GM23248 (cell line): ENCODE results near the gene XKR7. TPM values are rescaled to one million over a fixed set of nuclear protein-coding genes. Genes with fewer than 3 reads are reported as not detected.

Experiments
- DNase-seq: peaks from one replicate; pipeline ENCODE4 v3.0.0-alpha.2; 2015
- H2AFZ ChIP-seq: fragments of 200-600 bp; sonication (generic); 2 replicates; pipeline ENCODE4 v1.6.1; 2016; ENCODE audit warnings: antibody characterized with exemption
- H3F3A ChIP-seq: fragments of 200-600 bp; sonication (generic); 2 replicates; pipeline ENCODE4 v1.6.1; 2016; ENCODE audit warnings: mild to moderate bottlenecking, antibody characterized with exemption, mixed run types; ENCODE audit not compliant: insufficient read depth
- H3K27ac ChIP-seq: fragments of 200-600 bp; sonication (generic); 2 replicates; pipeline ENCODE4 v1.5.1; 2016; ENCODE audit warnings: mild to moderate bottlenecking
- H3K27me3 ChIP-seq: fragments of 200-600 bp; sonication (generic); replicated peaks from 2 replicates; pipeline ENCODE4 v1.6.1; 2016; ENCODE audit warnings: mild to moderate bottlenecking; ENCODE audit not compliant: insufficient read depth
- H3K36me3 ChIP-seq: fragments of 200-600 bp; sonication (generic); 2 replicates; pipeline ENCODE4 v1.6.1; 2016; ENCODE audit warnings: low read depth, mild to moderate bottlenecking
- H3K4me1 ChIP-seq: fragments of 200-600 bp; sonication (generic); 2 replicates; pipeline ENCODE4 v1.6.1; 2016; ENCODE audit warnings: mild to moderate bottlenecking; ENCODE audit not compliant: insufficient read depth
- H3K4me2 ChIP-seq: fragments of 200-600 bp; sonication (generic); one replicate; pipeline ENCODE4 v1.6.1; 2016; ENCODE audit warnings: mild to moderate bottlenecking; ENCODE audit not compliant: unreplicated experiment
- H3K4me3 ChIP-seq: fragments of 200-600 bp; sonication (generic); 2 replicates; pipeline ENCODE4 v1.5.1; 2016; ENCODE audit warnings: mild to moderate bottlenecking
- H3K79me2 ChIP-seq: fragments of 200-600 bp; sonication (generic); 2 replicates; pipeline ENCODE4 v1.6.1; 2016; ENCODE audit warnings: mild to moderate bottlenecking; ENCODE audit not compliant: insufficient read depth
- H3K9ac ChIP-seq: fragments of 200-600 bp; sonication (generic); 2 replicates; pipeline ENCODE4 v1.6.1; 2016; ENCODE audit warnings: mild to moderate bottlenecking
- H3K9me2 ChIP-seq: fragments of 200-600 bp; sonication (generic); 2 replicates; pipeline ENCODE4 v1.6.1; 2016; ENCODE audit warnings: mixed run types, mild to moderate bottlenecking, moderate library complexity; ENCODE audit not compliant: insufficient read depth
- H3K9me3 ChIP-seq: fragments of 200-600 bp; sonication (generic); one replicate; pipeline ENCODE4 v1.6.1; 2017; ENCODE audit warnings: low read depth
- H4K20me1 ChIP-seq: fragments of 200-600 bp; sonication (generic); 2 replicates; pipeline ENCODE4 v1.6.0; 2016; ENCODE audit not compliant: insufficient read depth
- EZH2 ChIP-seq: fragments of 200-600 bp; sonication (generic); IDR thresholded peaks from 2 replicates; pipeline ENCODE4 v1.6.1; 2018; ENCODE audit warnings: antibody characterized with exemption, mild to moderate bottlenecking; ENCODE audit not compliant: insufficient read depth, poor library complexity, severe bottlenecking
- EZH2phosphoT487 ChIP-seq: fragments of 200-600 bp; sonication (generic); IDR thresholded peaks from 2 replicates; pipeline ENCODE4 v1.6.1; 2018; ENCODE audit warnings: antibody characterized with exemption, moderate library complexity, mild to moderate bottlenecking, low read depth; ENCODE audit not compliant: insufficient read depth
- WGBS, 2 experiments: methylation state at CpG; one replicate each; pipeline ENCODE4 v1.1.6; 2015 to 2017; ENCODE audit warnings: low lambda C conversion rate in 2 of 2, low coverage in 1 of 2; ENCODE audit errors: missing lambda C conversion rate in 2 of 2; 5-methylcytosine and 5-hydroxymethylcytosine counted together
- in situ Hi-C: fragments of 300-500 bp; cut with MboI; formaldehyde crosslinking; loops from 2 replicates; pipeline ENCODE4 v1.15.0; 2020
- polyA plus RNA-seq: library from polyadenylated mRNA; unstranded; fragments of >200 nt; fragmentation: Nextera tagmentation; extraction: Ambion mirVana; gene quantifications from 2 replicates; pipeline ENCODE4 v1.2.1, GENCODE V29; 2016
- total RNA-seq: library from RNA; depleted of rRNA; stranded (reverse); fragments of >200 nt; shearing (Covaris generic); gene quantifications from 2 replicates; pipeline ENCODE4 v1.2.3, GENCODE V29; 2014

XKR7 gene
- total and polyA plus RNA-seq, 2 experiments from 2014 or later, result not detected

DNA sequence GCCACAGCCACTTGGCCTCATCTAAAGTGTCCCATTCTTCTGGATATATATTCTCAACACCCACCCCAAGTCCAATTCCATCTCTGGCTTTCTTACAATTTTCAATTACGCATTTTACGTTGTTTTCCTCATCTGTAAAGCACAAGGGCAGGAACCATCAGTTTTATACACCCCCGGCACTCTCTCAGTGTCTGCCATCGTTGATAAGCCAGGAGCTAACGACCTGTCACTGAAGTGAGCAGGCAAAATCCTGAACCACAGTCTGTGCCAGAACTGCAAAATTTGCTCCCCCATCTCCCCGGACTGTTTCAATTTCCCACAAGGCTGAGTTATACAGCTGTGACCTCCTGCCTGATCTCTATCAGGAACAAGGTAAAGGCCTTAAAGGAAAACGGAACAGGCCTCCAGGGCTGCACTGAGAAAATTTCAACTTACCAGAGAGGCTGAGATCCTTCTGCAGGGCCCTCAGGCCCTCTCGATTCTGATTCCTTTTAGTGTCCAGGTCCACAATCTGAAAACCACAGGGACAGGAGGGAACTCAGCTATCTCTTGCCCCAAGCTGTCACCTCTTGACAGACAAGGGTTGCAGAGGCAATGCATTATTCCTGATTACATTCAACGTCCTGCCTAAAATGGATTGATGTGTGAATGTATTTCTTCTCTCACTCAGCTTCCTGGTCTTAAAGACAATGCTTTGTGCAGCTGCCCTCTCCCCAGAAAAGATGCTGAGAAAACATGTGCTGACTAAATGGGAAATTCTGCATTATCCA, 17.9 kb upstream of the XKR7 start:
- Histone ChIP-seq H3K79me2 (peaks cover 31% of the 10 kb centered on the region), H3K27me3 (no peaks in the 10 kb centered on the region), H3K9me2 (no peaks in the 10 kb centered on the region), H4K20me1 (no peaks in the 10 kb centered on the region), H3K4me1 (peaks cover 7% of the 10 kb centered on the region), H3K9ac (peak overlapping the region; percentile 93), H3K4me3 (peak overlapping the region; percentile 99), H2AFZ (no peak overlapping the region), H3F3A (no peaks in the 10 kb centered on the region), H3K9me3 (no peaks in the 10 kb centered on the region), H3K4me2 (peak overlapping the region; percentile 91), H3K27ac (no peak overlapping the region), H3K36me3 (peaks cover 19% of the 10 kb centered on the region)
- no peak for DNase-seq
- WGBS, 2 experiments, result 76 to 78% methylated on average over 9 of the region's 9 CpGs
- in situ Hi-C loops, result no loop called here
- TF ChIP-seq EZH2phosphoT487 (no peak), EZH2 (no peak)

DNA sequence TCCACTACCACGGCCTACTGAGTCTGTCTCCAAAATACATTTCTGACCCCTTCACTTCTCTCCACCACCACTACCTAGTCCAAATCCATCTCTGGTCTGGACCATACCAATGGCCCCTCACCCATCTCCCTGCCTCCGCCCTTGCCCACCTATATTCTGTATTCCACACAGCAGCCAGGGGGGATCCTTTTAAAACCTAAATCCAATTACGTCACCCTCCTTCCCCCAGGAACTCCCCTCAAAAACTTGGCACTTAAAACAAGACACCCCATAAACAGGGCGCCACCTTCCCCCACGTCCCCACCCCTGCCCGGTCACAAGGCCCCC, 16.8 kb upstream of the XKR7 start:
- H3K27ac ChIP-seq, result no peak overlapping the region
- in situ Hi-C loops, result no loop called here

DNA sequence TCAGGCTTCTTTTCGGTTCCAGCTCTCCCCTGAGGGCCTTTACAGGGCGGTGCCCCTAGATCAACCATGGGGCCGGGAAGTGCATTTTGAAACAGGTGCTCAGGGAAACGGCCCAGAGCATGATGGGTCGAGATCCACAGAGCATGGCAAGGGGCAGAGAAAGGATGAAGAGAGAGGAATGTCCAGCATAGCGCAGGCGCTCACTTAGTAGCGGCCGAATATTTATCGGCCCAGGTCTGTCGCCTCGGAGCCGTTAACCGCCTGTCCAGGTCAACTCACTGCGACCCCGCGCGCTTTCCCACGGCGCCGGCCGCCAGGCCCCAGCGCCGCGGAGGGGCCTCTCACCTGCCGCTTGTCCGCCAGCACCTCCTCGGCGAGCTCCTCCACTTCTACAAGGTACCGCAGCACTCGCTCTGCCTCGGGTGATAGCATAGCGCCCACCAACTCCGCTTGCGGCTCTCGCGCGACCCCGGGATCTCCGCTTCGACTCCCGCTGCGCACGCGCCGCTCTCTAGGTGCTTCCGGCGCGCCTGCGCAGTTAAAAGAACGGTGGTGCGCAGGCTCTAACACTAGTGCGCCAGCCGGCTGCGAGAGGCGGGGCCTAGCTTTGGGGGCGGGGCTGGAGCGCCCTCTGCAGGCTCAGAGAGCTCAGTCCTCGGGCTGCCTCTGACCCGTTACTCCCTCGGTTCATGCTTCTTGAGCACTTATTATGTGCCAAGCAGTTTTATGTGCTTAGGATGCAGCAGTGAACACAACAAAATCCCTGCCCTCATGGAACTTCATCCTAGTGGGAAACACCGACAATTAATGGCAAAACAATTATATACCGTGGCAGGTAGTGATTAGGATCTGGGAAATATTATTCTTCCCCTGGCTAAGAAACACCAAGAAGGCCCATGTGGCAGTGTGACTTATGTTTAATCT, 16.2 kb upstream of the XKR7 start, which contains the start of gene PDRG1:
Gene PDRG1, minus strand, starts transcription at position 517 of the 924 bp plus-strand sequence. Its CDS starts 85 bp downstream, at position 432.
- no peak within 1 kb of the TSS for H3K27ac ChIP-seq
- DNase-seq, result peak; percentile 99
- peak within 1 kb of the TSS; percentile 91 for H3K4me2 ChIP-seq
- TF ChIP-seq EZH2phosphoT487 (no peak), EZH2 (no peak)
- no peaks in the 10 kb centered on the region for H3K9me3 ChIP-seq
- peak within 1 kb of the TSS; percentile 99 for H3K4me3 ChIP-seq
- peaks cover 19% of the 10 kb centered on the region for H3K36me3 ChIP-seq
- in situ Hi-C loops, result no loop called here
- H3K79me2 ChIP-seq, result peaks cover 31% of the 10 kb centered on the region
- H3K27me3 ChIP-seq, result peaks cover 3% of the 10 kb centered on the region
- no peaks in the 10 kb centered on the region for H3F3A ChIP-seq
- peak within 1 kb of the TSS; percentile 95 for H2AFZ ChIP-seq
- H4K20me1 ChIP-seq, result no peaks in the 10 kb centered on the region
- peak within 1 kb of the TSS; percentile 93 for H3K9ac ChIP-seq
- WGBS, 2 experiments, result 1% methylated on average over 55 to 56 of the region's 63 CpGs
- H3K4me1 ChIP-seq, result peaks cover 7% of the 10 kb centered on the region
- no peaks in the 10 kb centered on the region for H3K9me2 ChIP-seq

More for the DNA sequence above, 16.8 kb upstream of the XKR7 start:
- whole genome bisulfite sequencing, 2 experiments, result 1 to 2% methylated on average over 6 of the region's 6 CpGs
- Histone ChIP-seq H3K27me3 (peaks cover under 1% of the 10 kb centered on the region), H3K9ac (peak overlapping the region; percentile 93), H3K36me3 (peaks cover 19% of the 10 kb centered on the region), H3F3A (no peaks in the 10 kb centered on the region), H3K79me2 (peaks cover 31% of the 10 kb centered on the region), H3K4me3 (peak overlapping the region; percentile 99), H3K4me2 (peak overlapping the region; percentile 91), H2AFZ (peak overlapping the region; percentile 95), H4K20me1 (no peaks in the 10 kb centered on the region), H3K9me2 (no peaks in the 10 kb centered on the region), H3K4me1 (peaks cover 7% of the 10 kb centered on the region), H3K9me3 (no peaks in the 10 kb centered on the region)
- no peak for DNase-seq
- TF ChIP-seq EZH2, result no peak
- no peak for TF ChIP-seq EZH2phosphoT487

- DNase-seq, result no peak
- Histone ChIP-seq H2AFZ (no peak overlapping the region), H4K20me1 (no peaks in the 10 kb centered on the region), H3K4me2 (no peak overlapping the region), H3K4me1 (peaks cover 7% of the 10 kb centered on the region), H3K4me3 (no peak overlapping the region), H3K9me2 (no peaks in the 10 kb centered on the region), H3K9ac (no peak overlapping the region), H3K9me3 (no peaks in the 10 kb centered on the region), H3K27ac (no peak overlapping the region), H3K27me3 (peaks cover 8% of the 10 kb centered on the region), H3K79me2 (peaks cover 29% of the 10 kb centered on the region), H3F3A (no peaks in the 10 kb centered on the region), H3K36me3 (peaks cover 3% of the 10 kb centered on the region; the same call in 1 of the 2 replicates)
- TF ChIP-seq EZH2, result no peak
- TF ChIP-seq EZH2phosphoT487, result no peak
- 39 to 45% methylated on average over 6 of the region's 6 CpGs for WGBS, 2 experiments
- in situ Hi-C loops, result no loop called here
Measured at GRCh38 chr20:31953556-31954148, 14.3 kb upstream of the XKR7 start.
